HEK293 (cell line): ENCODE results near the gene AFF3.

Source experiments
- CTCF ChIA-PET: fragments of 350-600 bp; formaldehyde crosslinking; extraction: SDS; loops from one replicate; lab custom pipeline; 2021; ENCODE audit warnings: antibody characterized with exemption; lab: Yijun Ruan, JAX
- POLR2A ChIA-PET: fragments of 300-600 bp; formaldehyde crosslinking; extraction: SDS; loops from one replicate; lab custom pipeline; 2020; ENCODE audit warnings: antibody characterized with exemption, inconsistent platforms; lab: Yijun Ruan, JAX
- H3K27ac ChIP-seq: fragments of 200-500 bp; sonication (Bioruptor generic); 2 replicates; pipeline ENCODE4 v1.5.1; 2014; ENCODE audit warnings: low read depth, low read length, control low read depth, inconsistent platforms; ENCODE audit errors: extremely low read depth
- H3K36me3 ChIP-seq, 2 experiments: fragments of 200-500 bp in 1 of 2; sonication (Bioruptor generic) in 1 of 2; 1 replicate in 1 of 2; 2 replicates in 1 of 2; pipeline ENCODE4 v1.5.1; 2014 to 2017; ENCODE audit warnings: inconsistent platforms in 2 of 2, low read length in 2 of 2; ENCODE audit not compliant: control insufficient read depth in 2 of 2, insufficient read depth in 1 of 2
- H3K4me1 ChIP-seq: fragments of 200-500 bp; sonication (Bioruptor generic); 2 replicates; pipeline ENCODE4 v1.5.1; 2014; ENCODE audit warnings: mild to moderate bottlenecking, low read length, inconsistent platforms; ENCODE audit not compliant: control insufficient read depth, insufficient read depth
- H3K4me3 ChIP-seq: 2 replicates; pipeline ENCODE4 v1.5.1; 2011; ENCODE audit warnings: low read depth, mild to moderate bottlenecking, control low read depth, low read length, moderate library complexity
- H3K9me3 ChIP-seq: fragments of 200-500 bp; sonication (Bioruptor generic); 2 replicates; pipeline ENCODE4 v1.5.1; 2014; ENCODE audit warnings: low read depth, low read length, inconsistent platforms; ENCODE audit not compliant: control insufficient read depth, insufficient read depth
- EGR2 ChIP-seq: fragments of 450-650 bp; formaldehyde crosslinking; IDR thresholded peaks from 2 replicates; pipeline ENCODE4 v1.5.1; 2016; ENCODE audit warnings: low read depth, missing biosample characterization, missing genetic modification characterization
- KLF10 ChIP-seq: fragments of 450-650 bp; IDR thresholded peaks from 2 replicates; pipeline ENCODE4 v1.5.1; 2018; ENCODE audit warnings: missing biosample characterization, mild to moderate bottlenecking, missing genetic modification characterization
- MYNN ChIP-seq: fragments of 450-650 bp; formaldehyde crosslinking; IDR thresholded peaks from 2 replicates; pipeline ENCODE4 v1.5.1; 2016; ENCODE audit warnings: missing biosample characterization, missing genetic modification characterization, borderline replicate concordance
- OVOL3 ChIP-seq: fragments of 450-650 bp; formaldehyde crosslinking; IDR thresholded peaks from 2 replicates; pipeline ENCODE4 v1.5.1; 2016; ENCODE audit warnings: missing biosample characterization, missing genetic modification characterization
- ZNF140 ChIP-seq: fragments of 450-650 bp; formaldehyde crosslinking; IDR thresholded peaks from 2 replicates; pipeline ENCODE4 v1.5.1; 2016; ENCODE audit warnings: missing biosample characterization, missing genetic modification characterization
- ZNF2 ChIP-seq: fragments of 450-650 bp; formaldehyde crosslinking; IDR thresholded peaks from 2 replicates; pipeline ENCODE4 v1.5.1; 2016; ENCODE audit warnings: missing biosample characterization, missing genetic modification characterization
- ZNF354C ChIP-seq: fragments of 450-650 bp; formaldehyde crosslinking; IDR thresholded peaks from 2 replicates; pipeline ENCODE4 v1.5.1; 2016; ENCODE audit warnings: missing biosample characterization, missing genetic modification characterization, low read depth, borderline replicate concordance
- ZNF366 ChIP-seq: fragments of 450-650 bp; formaldehyde crosslinking; conservative IDR thresholded peaks from 2 replicates; pipeline ENCODE4 v1.5.1; 2016; ENCODE audit warnings: missing biosample characterization, missing genetic modification characterization
- ZNF521 ChIP-seq: fragments of 450-650 bp; formaldehyde crosslinking; IDR thresholded peaks from 2 replicates; pipeline ENCODE4 v1.5.1; 2017; ENCODE audit warnings: missing biosample characterization, mild to moderate bottlenecking, missing genetic modification characterization
- ZNF571 ChIP-seq: fragments of 450-650 bp; formaldehyde crosslinking; IDR thresholded peaks from 2 replicates; pipeline ENCODE4 v1.5.0; 2017; ENCODE audit warnings: missing biosample characterization, missing genetic modification characterization
- ZNF585B ChIP-seq: fragments of 450-650 bp; formaldehyde crosslinking; IDR thresholded peaks from 2 replicates; pipeline ENCODE4 v1.5.1; 2016; ENCODE audit warnings: missing biosample characterization, missing genetic modification characterization
- ZNF654 ChIP-seq: fragments of 450-650 bp; formaldehyde crosslinking; IDR thresholded peaks from 2 replicates; pipeline ENCODE4 v1.5.1; 2016; ENCODE audit warnings: low read depth, missing biosample characterization, missing genetic modification characterization
- ZNF792 ChIP-seq: fragments of 450-650 bp; formaldehyde crosslinking; IDR thresholded peaks from 2 replicates; pipeline ENCODE4 v1.5.1; 2016; ENCODE audit warnings: missing biosample characterization, missing genetic modification characterization
- ZNF830 ChIP-seq: fragments of 450-650 bp; IDR thresholded peaks from 2 replicates; pipeline ENCODE4 v1.5.0; 2018; ENCODE audit warnings: missing biosample characterization, missing genetic modification characterization, low read depth, mild to moderate bottlenecking, moderate library complexity
- TF ChIP-seq, protein P1 (sequence below): fragments of 450-650 bp; IDR thresholded peaks from 2 replicates; pipeline ENCODE4 v1.5.1; 2018; ENCODE audit warnings: missing biosample characterization, missing genetic modification characterization
- TF ChIP-seq, protein P2 (sequence below): fragments of 450-650 bp; formaldehyde crosslinking; IDR thresholded peaks from 2 replicates; pipeline ENCODE4 v1.5.1; 2016; ENCODE audit warnings: missing biosample characterization, missing genetic modification characterization
- TF ChIP-seq, protein P3 (sequence below): fragments of 450-650 bp; formaldehyde crosslinking; IDR thresholded peaks from 2 replicates; pipeline ENCODE4 v1.5.1; 2016; ENCODE audit warnings: missing biosample characterization, missing genetic modification characterization
- TF ChIP-seq, protein P4 (sequence below): fragments of 450-650 bp; formaldehyde crosslinking; IDR thresholded peaks from 2 replicates; pipeline ENCODE4 v1.5.1; 2016; ENCODE audit warnings: missing biosample characterization, missing genetic modification characterization
- TF ChIP-seq, protein P5 (sequence below): sonication (generic); formaldehyde crosslinking; IDR thresholded peaks from 2 replicates; pipeline ENCODE4 v1.8.1; 2022; ENCODE audit warnings: mild to moderate bottlenecking, moderate library complexity, missing genetic modification reagents
- TF ChIP-seq, protein P6 (sequence below): fragments of 450-650 bp; formaldehyde crosslinking; IDR thresholded peaks from 2 replicates; pipeline ENCODE4 v1.5.1; 2016; ENCODE audit warnings: missing biosample characterization, missing genetic modification characterization

Gene AFF3

DNA sequence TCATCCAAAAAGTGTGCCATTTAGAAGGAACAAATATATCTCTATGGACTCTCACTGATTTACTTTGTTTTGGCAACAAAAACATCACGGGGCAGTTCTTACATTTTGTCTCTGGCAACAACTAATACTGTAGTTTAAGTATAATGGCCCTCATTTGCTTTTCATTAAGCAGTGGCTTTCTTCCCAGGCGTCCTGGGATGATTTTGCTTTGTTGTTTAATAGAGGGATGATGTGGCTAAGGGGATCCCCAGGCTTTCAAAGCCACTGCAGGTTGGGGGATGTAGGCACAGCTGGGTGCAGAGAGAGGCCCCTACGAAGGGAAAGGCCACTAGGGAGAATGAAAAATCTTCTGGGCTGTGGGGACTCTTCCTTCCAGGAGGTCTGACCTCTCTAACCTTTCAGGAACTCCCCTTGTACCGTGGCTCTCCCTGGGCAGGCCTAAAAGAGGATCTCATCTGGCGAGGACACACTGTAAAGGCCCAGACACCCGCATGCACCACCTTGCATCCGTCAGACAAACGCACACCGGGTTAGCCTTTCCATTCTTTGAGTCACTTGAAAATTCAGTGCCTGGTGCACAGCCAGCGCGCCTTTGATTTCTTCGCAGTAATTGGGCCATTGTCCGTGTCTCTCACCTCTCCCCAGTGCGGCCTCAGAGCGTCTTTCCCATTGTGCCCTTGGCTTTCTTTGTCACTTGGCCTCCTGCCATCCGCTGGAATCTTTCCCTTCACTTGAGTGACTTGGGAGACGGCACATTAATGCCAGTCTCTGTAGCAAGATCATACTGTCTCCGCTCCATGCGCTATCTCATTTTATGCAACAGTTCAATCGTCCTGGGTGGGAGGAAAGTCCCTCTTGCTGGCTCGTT is 40.3 kb upstream of the AFF3 start:
- Histone ChIP-seq H3K9me3 (no peaks in the 10 kb centered on the region), H3K36me3 (no peaks in the 10 kb centered on the region), H3K27ac (no peak overlapping the region), H3K4me3 (no peak overlapping the region), H3K4me1 (no peaks in the 10 kb centered on the region)
- CTCF ChIA-PET: no interaction called here
- POLR2A ChIA-PET: no interaction called here
- TF ChIP-seq KLF10 (tag by site-specific recombination) (no peak), MYNN (tag by site-specific recombination) (no peak), ZNF571 (tag by site-specific recombination) (no peak), OVOL3 (tag by site-specific recombination) (no peak), EGR2 (tag by site-specific recombination) (no peak), ZNF654 (tag by site-specific recombination) (no peak), ZNF585B (tag by site-specific recombination) (no peak), ZNF521 (no peak)
- TF ChIP-seq, protein P1, sequence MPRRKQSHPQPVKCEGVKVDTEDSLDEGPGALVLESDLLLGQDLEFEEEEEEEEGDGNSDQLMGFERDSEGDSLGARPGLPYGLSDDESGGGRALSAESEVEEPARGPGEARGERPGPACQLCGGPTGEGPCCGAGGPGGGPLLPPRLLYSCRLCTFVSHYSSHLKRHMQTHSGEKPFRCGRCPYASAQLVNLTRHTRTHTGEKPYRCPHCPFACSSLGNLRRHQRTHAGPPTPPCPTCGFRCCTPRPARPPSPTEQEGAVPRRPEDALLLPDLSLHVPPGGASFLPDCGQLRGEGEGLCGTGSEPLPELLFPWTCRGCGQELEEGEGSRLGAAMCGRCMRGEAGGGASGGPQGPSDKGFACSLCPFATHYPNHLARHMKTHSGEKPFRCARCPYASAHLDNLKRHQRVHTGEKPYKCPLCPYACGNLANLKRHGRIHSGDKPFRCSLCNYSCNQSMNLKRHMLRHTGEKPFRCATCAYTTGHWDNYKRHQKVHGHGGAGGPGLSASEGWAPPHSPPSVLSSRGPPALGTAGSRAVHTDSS: no peak
- TF ChIP-seq, protein P2, sequence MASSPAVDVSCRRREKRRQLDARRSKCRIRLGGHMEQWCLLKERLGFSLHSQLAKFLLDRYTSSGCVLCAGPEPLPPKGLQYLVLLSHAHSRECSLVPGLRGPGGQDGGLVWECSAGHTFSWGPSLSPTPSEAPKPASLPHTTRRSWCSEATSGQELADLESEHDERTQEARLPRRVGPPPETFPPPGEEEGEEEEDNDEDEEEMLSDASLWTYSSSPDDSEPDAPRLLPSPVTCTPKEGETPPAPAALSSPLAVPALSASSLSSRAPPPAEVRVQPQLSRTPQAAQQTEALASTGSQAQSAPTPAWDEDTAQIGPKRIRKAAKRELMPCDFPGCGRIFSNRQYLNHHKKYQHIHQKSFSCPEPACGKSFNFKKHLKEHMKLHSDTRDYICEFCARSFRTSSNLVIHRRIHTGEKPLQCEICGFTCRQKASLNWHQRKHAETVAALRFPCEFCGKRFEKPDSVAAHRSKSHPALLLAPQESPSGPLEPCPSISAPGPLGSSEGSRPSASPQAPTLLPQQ (tag by site-specific recombination): no peak
- TF ChIP-seq, protein P3, sequence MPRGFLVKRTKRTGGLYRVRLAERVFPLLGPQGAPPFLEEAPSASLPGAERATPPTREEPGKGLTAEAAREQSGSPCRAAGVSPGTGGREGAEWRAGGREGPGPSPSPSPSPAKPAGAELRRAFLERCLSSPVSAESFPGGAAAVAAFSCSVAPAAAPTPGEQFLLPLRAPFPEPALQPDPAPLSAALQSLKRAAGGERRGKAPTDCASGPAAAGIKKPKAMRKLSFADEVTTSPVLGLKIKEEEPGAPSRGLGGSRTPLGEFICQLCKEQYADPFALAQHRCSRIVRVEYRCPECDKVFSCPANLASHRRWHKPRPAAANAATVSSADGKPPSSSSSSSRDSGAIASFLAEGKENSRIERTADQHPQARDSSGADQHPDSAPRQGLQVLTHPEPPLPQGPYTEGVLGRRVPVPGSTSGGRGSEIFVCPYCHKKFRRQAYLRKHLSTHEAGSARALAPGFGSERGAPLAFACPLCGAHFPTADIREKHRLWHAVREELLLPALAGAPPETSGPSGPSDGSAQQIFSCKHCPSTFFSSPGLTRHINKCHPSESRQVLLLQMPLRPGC (tag by site-specific recombination): no peak

DNA sequence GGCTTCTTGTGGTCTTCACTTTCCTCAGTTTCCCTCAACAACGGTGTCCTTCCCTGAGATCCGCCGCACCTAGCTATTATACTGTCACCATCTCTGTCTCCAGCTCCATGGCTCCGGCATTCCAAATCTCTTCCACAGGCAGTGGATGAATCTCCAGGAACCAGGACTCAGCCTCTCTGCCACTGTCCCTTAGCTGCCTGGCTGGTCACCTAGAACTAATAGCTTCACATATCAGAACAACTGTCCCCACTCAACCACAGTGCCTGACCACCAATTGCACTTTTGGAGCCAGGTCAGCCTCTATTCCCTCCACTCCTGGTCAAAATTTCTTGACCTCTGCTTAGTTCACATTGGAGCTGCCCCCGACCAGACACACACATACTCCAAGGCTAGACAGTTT is 38.1 kb upstream of the AFF3 start:
- CTCF ChIA-PET: no interaction called here
- H3K27ac ChIP-seq: no peak overlapping the region
- no peaks in the 10 kb centered on the region for H3K36me3 ChIP-seq
- no peaks in the 10 kb centered on the region for H3K4me1 ChIP-seq
- POLR2A ChIA-PET: no interaction called here
- TF ChIP-seq ZNF792: no peak
- TF ChIP-seq, protein P4, sequence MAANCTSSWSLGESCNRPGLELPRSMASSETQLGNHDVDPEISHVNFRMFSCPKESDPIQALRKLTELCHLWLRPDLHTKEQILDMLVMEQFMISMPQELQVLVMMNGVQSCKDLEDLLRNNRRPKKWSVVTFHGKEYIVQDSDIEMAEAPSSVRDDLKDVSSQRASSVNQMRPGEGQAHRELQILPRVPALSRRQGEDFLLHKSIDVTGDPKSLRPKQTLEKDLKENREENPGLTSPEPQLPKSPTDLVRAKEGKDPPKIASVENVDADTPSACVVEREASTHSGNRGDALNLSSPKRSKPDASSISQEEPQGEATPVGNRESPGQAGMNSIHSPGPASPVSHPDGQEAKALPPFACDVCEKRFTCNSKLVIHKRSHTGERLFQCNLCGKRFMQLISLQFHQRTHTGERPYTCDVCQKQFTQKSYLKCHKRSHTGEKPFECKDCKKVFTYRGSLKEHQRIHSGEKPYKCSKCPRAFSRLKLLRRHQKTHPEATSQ (tag by site-specific recombination): no peak
- TF ChIP-seq MYNN (tag by site-specific recombination): no peak
- no peak overlapping the region for H3K4me3 ChIP-seq
- no peaks in the 10 kb centered on the region for H3K9me3 ChIP-seq

DNA sequence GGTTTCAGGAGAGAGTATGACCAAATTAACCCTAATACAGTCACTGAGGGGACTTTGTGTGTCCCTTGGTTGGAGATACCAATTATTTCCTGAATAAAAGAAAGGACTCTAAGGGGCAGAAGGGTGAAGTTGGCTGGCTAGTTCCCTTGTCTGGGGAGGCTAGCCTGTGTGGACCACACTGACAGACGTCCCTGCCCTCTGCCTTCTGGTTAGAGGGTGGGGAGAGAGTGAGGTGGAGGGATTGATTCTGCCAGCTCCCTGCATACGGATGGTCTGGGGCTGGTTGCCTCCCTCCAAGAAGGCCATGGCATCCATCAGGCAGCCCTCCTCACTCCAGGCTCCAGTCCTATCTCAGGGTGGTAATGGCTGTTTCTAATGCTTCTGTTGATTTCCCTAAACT is 37.4 kb upstream of the AFF3 start:
- no peaks in the 10 kb centered on the region for H3K36me3 ChIP-seq
- no peak overlapping the region for H3K27ac ChIP-seq
- H3K4me3 ChIP-seq: no peak overlapping the region
- ChIA-PET POLR2A (no interaction called here), CTCF (no interaction called here)
- TF ChIP-seq, protein P5, sequence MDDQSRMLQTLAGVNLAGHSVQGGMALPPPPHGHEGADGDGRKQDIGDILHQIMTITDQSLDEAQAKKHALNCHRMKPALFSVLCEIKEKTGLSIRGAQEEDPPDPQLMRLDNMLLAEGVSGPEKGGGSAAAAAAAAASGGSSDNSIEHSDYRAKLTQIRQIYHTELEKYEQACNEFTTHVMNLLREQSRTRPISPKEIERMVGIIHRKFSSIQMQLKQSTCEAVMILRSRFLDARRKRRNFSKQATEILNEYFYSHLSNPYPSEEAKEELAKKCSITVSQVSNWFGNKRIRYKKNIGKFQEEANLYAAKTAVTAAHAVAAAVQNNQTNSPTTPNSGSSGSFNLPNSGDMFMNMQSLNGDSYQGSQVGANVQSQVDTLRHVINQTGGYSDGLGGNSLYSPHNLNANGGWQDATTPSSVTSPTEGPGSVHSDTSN: no peak
- TF ChIP-seq ZNF354C (tag by site-specific recombination) (no peak), ZNF2 (tag by site-specific recombination) (no peak), ZNF366 (tag by site-specific recombination) (no peak), ZNF140 (no peak), ZNF830 (tag by site-specific recombination) (no peak)
- TF ChIP-seq, protein P6, sequence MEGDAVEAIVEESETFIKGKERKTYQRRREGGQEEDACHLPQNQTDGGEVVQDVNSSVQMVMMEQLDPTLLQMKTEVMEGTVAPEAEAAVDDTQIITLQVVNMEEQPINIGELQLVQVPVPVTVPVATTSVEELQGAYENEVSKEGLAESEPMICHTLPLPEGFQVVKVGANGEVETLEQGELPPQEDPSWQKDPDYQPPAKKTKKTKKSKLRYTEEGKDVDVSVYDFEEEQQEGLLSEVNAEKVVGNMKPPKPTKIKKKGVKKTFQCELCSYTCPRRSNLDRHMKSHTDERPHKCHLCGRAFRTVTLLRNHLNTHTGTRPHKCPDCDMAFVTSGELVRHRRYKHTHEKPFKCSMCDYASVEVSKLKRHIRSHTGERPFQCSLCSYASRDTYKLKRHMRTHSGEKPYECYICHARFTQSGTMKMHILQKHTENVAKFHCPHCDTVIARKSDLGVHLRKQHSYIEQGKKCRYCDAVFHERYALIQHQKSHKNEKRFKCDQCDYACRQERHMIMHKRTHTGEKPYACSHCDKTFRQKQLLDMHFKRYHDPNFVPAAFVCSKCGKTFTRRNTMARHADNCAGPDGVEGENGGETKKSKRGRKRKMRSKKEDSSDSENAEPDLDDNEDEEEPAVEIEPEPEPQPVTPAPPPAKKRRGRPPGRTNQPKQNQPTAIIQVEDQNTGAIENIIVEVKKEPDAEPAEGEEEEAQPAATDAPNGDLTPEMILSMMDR (tag by site-specific recombination): no peak
- H3K9me3 ChIP-seq: no peaks in the 10 kb centered on the region
- no peaks in the 10 kb centered on the region for H3K4me1 ChIP-seq
